ENCODE results near the gene EHD3. TPM values are rescaled to one million over a fixed set of nuclear protein-coding genes. Genes with fewer than 3 reads are reported as not detected.

Gene EHD3
- total RNA-seq, 1 experiment from 2014 or later: not detected

DNA sequence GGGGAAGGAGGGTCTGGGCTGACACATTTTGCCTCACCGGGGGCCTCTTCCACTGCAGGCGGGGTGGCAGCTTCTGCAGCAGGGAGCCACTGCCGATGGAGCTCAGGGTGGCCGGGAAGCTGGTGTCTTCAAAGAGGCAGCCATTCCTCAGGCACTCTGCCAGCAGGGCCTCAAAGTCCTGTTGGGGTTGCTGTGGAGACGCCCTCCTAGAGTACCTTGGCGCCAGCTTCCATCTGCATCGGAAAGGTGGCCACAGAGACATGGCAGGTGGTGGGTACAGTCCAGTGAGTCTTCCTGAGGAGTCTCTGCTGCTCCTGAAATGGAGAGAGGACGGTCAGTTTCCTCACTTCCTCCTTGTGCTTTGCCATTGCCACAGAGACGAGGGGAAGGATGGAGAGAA lies 28.8 kb upstream of the EHD3 start:
- H3K27me3 Mint-ChIP-seq (ENCODE audit: insufficient read depth, unreplicated experiment): peaks cover 6% of the 10 kb centered on the region
- Histone ChIP-seq H3K27me3 (replicated peaks; ENCODE audit: control insufficient read depth, insufficient read depth, low read length) (no peaks in the 10 kb centered on the region), H3K9me3 (no peaks in the 10 kb centered on the region), H3K36me3 (ENCODE audit: control insufficient read depth, insufficient read depth, low read length) (no peaks in the 10 kb centered on the region), H3K4me3 (ENCODE audit: low read depth, low read length) (no peak overlapping the region), H3K4me1 (no peaks in the 10 kb centered on the region)
- no peak overlapping the region for H3K4me3 Mint-ChIP-seq (ENCODE audit: unreplicated experiment)
- BruUV-seq (replicated peaks): no TSS peak
- TF ChIP-seq, protein P1, sequence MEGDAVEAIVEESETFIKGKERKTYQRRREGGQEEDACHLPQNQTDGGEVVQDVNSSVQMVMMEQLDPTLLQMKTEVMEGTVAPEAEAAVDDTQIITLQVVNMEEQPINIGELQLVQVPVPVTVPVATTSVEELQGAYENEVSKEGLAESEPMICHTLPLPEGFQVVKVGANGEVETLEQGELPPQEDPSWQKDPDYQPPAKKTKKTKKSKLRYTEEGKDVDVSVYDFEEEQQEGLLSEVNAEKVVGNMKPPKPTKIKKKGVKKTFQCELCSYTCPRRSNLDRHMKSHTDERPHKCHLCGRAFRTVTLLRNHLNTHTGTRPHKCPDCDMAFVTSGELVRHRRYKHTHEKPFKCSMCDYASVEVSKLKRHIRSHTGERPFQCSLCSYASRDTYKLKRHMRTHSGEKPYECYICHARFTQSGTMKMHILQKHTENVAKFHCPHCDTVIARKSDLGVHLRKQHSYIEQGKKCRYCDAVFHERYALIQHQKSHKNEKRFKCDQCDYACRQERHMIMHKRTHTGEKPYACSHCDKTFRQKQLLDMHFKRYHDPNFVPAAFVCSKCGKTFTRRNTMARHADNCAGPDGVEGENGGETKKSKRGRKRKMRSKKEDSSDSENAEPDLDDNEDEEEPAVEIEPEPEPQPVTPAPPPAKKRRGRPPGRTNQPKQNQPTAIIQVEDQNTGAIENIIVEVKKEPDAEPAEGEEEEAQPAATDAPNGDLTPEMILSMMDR (IDR thresholded peaks at IDR 0.05; ENCODE audit: insufficient read depth in 1 of 2, low read depth in 1 of 2, low read length in 1 of 2, severe bottlenecking in 1 of 2, unreplicated experiment in 1 of 2): no peak
- ChIA-PET POLR2A (no interaction called here), CTCF (no interaction called here)
- intact Hi-C loops (cut with micrococcal nuclease; ENCODE audit: unreplicated experiment): no loop called here
- H3K9me3 Mint-ChIP-seq (ENCODE audit: unreplicated experiment): no peaks in the 10 kb centered on the region
- no peak for DNase-seq
- H3K4me1 Mint-ChIP-seq (ENCODE audit: low read depth, unreplicated experiment): no peaks in the 10 kb centered on the region
- no peaks in the 10 kb centered on the region for H3K36me3 Mint-ChIP-seq (ENCODE audit: insufficient read depth, unreplicated experiment)
- H3K27ac Mint-ChIP-seq (ENCODE audit: unreplicated experiment): no peak overlapping the region

- no peaks in the 10 kb centered on the region for H3K27me3 ChIP-seq (replicated peaks; ENCODE audit: control insufficient read depth, insufficient read depth, low read length)
- POLR2A ChIA-PET: no interaction called here
- no peaks in the 10 kb centered on the region for H3K9me3 ChIP-seq
- H3K4me1 Mint-ChIP-seq (ENCODE audit: low read depth, unreplicated experiment): no peaks in the 10 kb centered on the region
- no peak overlapping the region for H3K4me3 Mint-ChIP-seq (ENCODE audit: unreplicated experiment)
- intact Hi-C loops (cut with micrococcal nuclease; ENCODE audit: unreplicated experiment): no loop called here
- no peaks in the 10 kb centered on the region for H3K4me1 ChIP-seq
- no TSS peak for BruUV-seq (replicated peaks)
- peaks cover 6% of the 10 kb centered on the region for H3K27me3 Mint-ChIP-seq (ENCODE audit: insufficient read depth, unreplicated experiment)
- H3K9me3 Mint-ChIP-seq (ENCODE audit: unreplicated experiment): no peaks in the 10 kb centered on the region
- no peak for DNase-seq
- H3K36me3 ChIP-seq (ENCODE audit: control insufficient read depth, insufficient read depth, low read length): no peaks in the 10 kb centered on the region
- H3K27ac Mint-ChIP-seq (ENCODE audit: unreplicated experiment): no peak overlapping the region
- no peak overlapping the region for H3K4me3 ChIP-seq (ENCODE audit: low read depth, low read length)
- TF ChIP-seq, protein P1 (IDR thresholded peaks at IDR 0.05; ENCODE audit: insufficient read depth in 1 of 2, low read depth in 1 of 2, low read length in 1 of 2, severe bottlenecking in 1 of 2, unreplicated experiment in 1 of 2): no peak
- no peaks in the 10 kb centered on the region for H3K36me3 Mint-ChIP-seq (ENCODE audit: insufficient read depth, unreplicated experiment)
- CTCF ChIA-PET: no interaction called here
Measured at GRCh38 chr2:31205613-31206012, 28.3 kb upstream of the EHD3 start.

- no peaks in the 10 kb centered on the region for H3K9me3 ChIP-seq
- H3K36me3 Mint-ChIP-seq (ENCODE audit: insufficient read depth, unreplicated experiment): no peaks in the 10 kb centered on the region
- no peaks in the 10 kb centered on the region for H3K36me3 ChIP-seq (ENCODE audit: control insufficient read depth, insufficient read depth, low read length)
- no peak overlapping the region for H3K4me3 Mint-ChIP-seq (ENCODE audit: unreplicated experiment)
- H3K4me3 ChIP-seq (ENCODE audit: low read depth, low read length): no peak overlapping the region
- H3K27me3 ChIP-seq (replicated peaks; ENCODE audit: control insufficient read depth, insufficient read depth, low read length): no peaks in the 10 kb centered on the region
- no TSS peak for BruUV-seq (replicated peaks)
- ChIA-PET CTCF (no interaction called here), POLR2A (no interaction called here)
- no peak overlapping the region for H3K27ac Mint-ChIP-seq (ENCODE audit: unreplicated experiment)
- peaks cover 9% of the 10 kb centered on the region for H3K27me3 Mint-ChIP-seq (ENCODE audit: insufficient read depth, unreplicated experiment)
- no peak for DNase-seq
- H3K4me1 ChIP-seq: no peaks in the 10 kb centered on the region
- intact Hi-C loops (cut with micrococcal nuclease; ENCODE audit: unreplicated experiment): no loop called here
- no peaks in the 10 kb centered on the region for H3K9me3 Mint-ChIP-seq (ENCODE audit: unreplicated experiment)
- no peaks in the 10 kb centered on the region for H3K4me1 Mint-ChIP-seq (ENCODE audit: low read depth, unreplicated experiment)
- TF ChIP-seq, protein P1 (IDR thresholded peaks at IDR 0.05; ENCODE audit: insufficient read depth in 1 of 2, low read depth in 1 of 2, low read length in 1 of 2, severe bottlenecking in 1 of 2, unreplicated experiment in 1 of 2): no peak
Measured at GRCh38 chr2:31207790-31208189, 26.2 kb upstream of the EHD3 start.

Data from Caco-2 (cell line).